GM18867 (cell line): ENCODE data around the gene SCN9A.

Experiments used
- ATAC-seq: cut with Tn5 transposase; IDR thresholded peaks from one replicate; pipeline ENCODE4 v1.9.1; 2021; ENCODE audit warnings: mild to moderate bottlenecking, moderate library complexity; ENCODE audit not compliant: unreplicated experiment

The SCN9A gene

DNA sequence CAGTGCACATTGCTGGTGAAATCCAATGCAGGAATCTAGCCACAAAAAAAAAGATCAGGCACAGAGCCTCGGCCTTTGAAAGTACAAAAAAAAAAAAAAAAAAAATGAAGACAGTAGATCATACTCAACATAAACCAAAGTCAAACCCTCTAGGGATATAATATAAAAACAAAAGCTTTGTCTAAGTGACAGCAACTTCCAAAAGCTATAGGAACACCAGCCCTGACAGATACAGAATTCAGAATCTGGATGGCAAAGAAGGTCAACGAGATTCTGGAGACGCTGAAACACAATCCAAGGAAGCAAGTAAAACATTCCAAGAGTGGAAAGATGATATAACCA, 194.0 kb downstream of the SCN9A start:
- ATAC-seq, result no peak

GRCh38 chr2:166180951-166181812, 194.6 kb downstream of the SCN9A start:
- ATAC-seq, result peak; percentile 98

- ATAC-seq, result no peak
These were observed 196.5 kb downstream of the SCN9A start for GRCh38 chr2:166179201-166179600.

- ATAC-seq, result no peak
These were observed 202.5 kb downstream of the SCN9A start for GRCh38 chr2:166173263-166173662.

DNA sequence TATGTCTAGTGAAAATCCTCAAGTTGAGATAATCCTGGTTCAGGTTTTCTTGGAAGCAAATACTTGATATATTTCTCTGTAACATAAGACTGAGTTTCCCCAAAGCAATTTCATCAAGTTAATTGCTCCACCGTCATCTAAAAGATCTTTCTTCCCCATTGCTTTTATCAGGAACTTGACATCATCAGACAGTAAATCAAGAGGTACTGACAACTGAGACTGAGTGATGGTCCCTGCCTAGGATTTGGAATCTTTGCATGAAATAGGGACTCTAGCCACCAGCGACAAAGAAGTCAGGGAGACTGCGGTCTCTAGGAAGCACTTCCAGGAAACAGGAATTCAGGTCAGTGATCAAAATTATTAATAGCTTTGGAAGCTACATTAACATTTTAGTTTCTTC, 204.5 kb downstream of the SCN9A start:
- no peak for ATAC-seq

- no peak for ATAC-seq
These were observed 205.4 kb downstream of the SCN9A start for GRCh38 chr2:166170356-166170755.

- no peak for ATAC-seq
These were observed 208.3 kb downstream of the SCN9A start for GRCh38 chr2:166167449-166167848.

GRCh38 chr2:166163775-166164174, 212.0 kb downstream of the SCN9A start:
- ATAC-seq, result no peak

GRCh38 chr2:166158546-166158945, 217.2 kb downstream of the SCN9A start:
- ATAC-seq, result no peak

DNA sequence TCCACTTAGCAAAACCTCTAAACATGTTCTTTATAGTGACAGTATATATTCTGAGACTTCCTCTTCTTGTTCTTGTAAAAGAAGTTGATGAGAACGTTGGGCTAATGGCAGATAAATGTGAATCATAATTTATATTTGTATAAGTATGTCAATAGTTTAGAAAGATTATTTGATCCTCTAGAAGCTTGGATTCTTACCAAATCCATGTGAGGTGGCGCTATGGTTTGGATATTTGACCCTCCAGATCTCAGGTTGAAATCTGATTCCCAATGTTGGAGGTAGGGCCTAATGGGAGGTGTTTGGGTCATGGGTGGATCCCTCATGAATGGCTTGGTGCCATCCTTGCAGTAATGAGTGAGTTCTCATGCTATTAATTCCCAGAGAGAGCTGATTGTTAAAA, 218.2 kb downstream of the SCN9A start:
- no peak for ATAC-seq

DNA sequence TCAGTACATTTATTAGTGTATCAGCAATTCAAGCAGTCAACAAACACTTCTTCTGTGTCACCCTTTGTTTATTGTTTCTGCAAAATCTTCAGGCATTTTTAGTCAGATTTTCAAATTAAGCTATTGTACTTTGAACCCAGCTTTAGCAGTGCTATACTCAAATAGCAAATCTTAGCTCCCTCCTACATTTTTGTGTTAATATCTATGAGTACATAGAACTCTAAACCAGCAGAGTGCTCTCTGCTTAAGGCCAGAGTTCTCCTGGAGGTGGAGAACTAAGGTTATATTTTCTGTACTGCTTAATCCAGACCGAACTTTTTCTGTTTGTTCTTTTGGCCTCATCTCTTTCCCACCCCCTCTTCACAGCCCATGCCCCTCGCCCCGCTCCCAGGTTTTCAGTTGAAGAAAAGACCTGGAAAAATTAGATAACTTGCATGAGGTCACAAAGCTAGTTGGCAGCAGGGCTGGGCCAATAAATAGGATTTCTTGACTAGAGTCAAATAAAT, 218.7 kb downstream of the SCN9A start:
- no peak for ATAC-seq

- no peak for ATAC-seq
These were observed 220.2 kb downstream of the SCN9A start for GRCh38 chr2:166155589-166155988.

DNA sequence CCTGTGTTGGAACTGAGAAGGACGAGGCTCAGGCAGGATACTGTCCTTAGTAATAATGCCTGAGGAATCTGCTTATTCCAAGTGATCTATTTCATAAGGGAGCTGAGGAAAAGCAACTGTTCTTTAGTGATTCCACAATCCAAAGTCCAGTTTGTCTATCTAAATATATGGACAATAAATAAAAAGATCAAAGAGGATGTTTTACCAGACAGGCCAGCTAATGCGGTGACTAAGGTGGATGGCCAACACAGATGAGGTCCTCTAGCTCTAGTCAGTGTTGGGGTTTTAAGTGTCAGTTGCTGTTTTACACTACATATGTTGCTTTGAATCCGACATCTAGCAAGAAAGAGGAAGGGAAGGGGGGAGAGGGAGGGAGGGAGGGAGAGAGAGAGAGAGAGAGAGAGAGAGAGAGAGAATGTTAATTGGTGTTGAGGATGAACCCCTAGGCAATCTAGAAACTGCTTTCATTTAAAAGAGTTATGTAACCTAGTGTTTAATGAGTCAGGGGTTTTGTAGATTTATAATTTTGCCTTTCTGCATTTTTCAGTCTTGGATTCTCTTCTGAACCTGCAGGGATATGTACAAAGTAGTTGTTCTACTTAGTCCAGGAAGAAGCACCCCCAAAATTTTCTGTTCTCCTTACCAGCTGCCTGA, 220.9 kb downstream of the SCN9A start:
- no peak for ATAC-seq

- no peak for ATAC-seq
These were observed 223.7 kb downstream of the SCN9A start for GRCh38 chr2:166152064-166152463.

- no peak for ATAC-seq
These were observed 227.0 kb downstream of the SCN9A start for GRCh38 chr2:166148500-166149400.

- no peak for ATAC-seq
These were observed 227.9 kb downstream of the SCN9A start for GRCh38 chr2:166147883-166148282.
